GM12878 (cell line): Measurements from ENCODE around the gene RANGAP1. TPM values are rescaled to one million over a fixed set of nuclear protein-coding genes. Genes with fewer than 3 reads are reported as not detected.
A peak's percentile ranks its signal among the peaks of the same experiment; 100 is the strongest.

ENCODE experiments used
- BCL11A ChIP-seq: IDR thresholded peaks from 2 replicates; pipeline ENCODE4 v1.6.1; 2011; ENCODE audit warnings: low read depth, low read length
- CBFB ChIP-seq: IDR thresholded peaks from 2 replicates; pipeline ENCODE4 v1.6.1; 2016; ENCODE audit warnings: antibody characterized with exemption, low read depth
- CHD1 ChIP-seq: IDR thresholded peaks from 2 replicates; pipeline ENCODE4 v1.6.1; 2012; ENCODE audit warnings: low read depth, low read length, improper control_type of control experiment
- CREB1 ChIP-seq: IDR thresholded peaks from 2 replicates; pipeline ENCODE4 v1.6.1; 2012; ENCODE audit warnings: low read depth, mild to moderate bottlenecking, inconsistent platforms
- DPF2 ChIP-seq: fragments of 450-650 bp; IDR thresholded peaks from 2 replicates; pipeline ENCODE4 v1.6.1; 2017; ENCODE audit warnings: mild to moderate bottlenecking
- FOS ChIP-seq: IDR thresholded peaks from 3 replicates; pipeline ENCODE4 v1.6.1; 2011; ENCODE audit warnings: borderline replicate concordance; ENCODE audit not compliant: insufficient read length; ENCODE audit errors: extremely low read depth
- HDAC2 ChIP-seq: fragments of 200-600 bp; sonication (generic); IDR thresholded peaks from 2 replicates; pipeline ENCODE4 v1.6.1; 2017
- IRF4 ChIP-seq: IDR thresholded peaks from 2 replicates; pipeline ENCODE4 v1.6.1; 2011; ENCODE audit warnings: low read depth, low read length
- JUNB ChIP-seq: IDR thresholded peaks from 2 replicates; pipeline ENCODE4 v1.6.1; 2016; ENCODE audit warnings: antibody characterized with exemption, mild to moderate bottlenecking
- LARP7 ChIP-seq: fragments of 450-650 bp; IDR thresholded peaks from 2 replicates; pipeline ENCODE4 v1.6.1; 2017; ENCODE audit warnings: mild to moderate bottlenecking
- MXI1 ChIP-seq: fragments of 150-350 bp; IDR thresholded peaks from 2 replicates; pipeline ENCODE4 v1.6.1; 2011; ENCODE audit warnings: low read depth, mild to moderate bottlenecking, inconsistent platforms, low read length, improper control_type of control experiment
- PAX5 ChIP-seq: IDR thresholded peaks from 2 replicates; pipeline ENCODE4 v1.6.1; 2011; ENCODE audit warnings: low read depth, low read length, borderline replicate concordance
- PML ChIP-seq: IDR thresholded peaks from 2 replicates; pipeline ENCODE4 v1.6.1; 2012; ENCODE audit warnings: low read length, inconsistent platforms
- RUNX3 ChIP-seq: IDR thresholded peaks from 2 replicates; pipeline ENCODE4 v1.6.1; 2012; ENCODE audit warnings: low read length, inconsistent platforms
- SMARCA5 ChIP-seq: fragments of 450-650 bp; IDR thresholded peaks from 2 replicates; pipeline ENCODE4 v1.6.1; 2017; ENCODE audit warnings: mild to moderate bottlenecking
- STAT3 ChIP-seq: IDR thresholded peaks from 2 replicates; pipeline ENCODE4 v1.6.1; 2011; ENCODE audit warnings: low read depth, low read length, improper control_type of control experiment
- TCF7 ChIP-seq: IDR thresholded peaks from 2 replicates; pipeline ENCODE4 v1.6.1; 2014; ENCODE audit warnings: antibody characterized with exemption, borderline replicate concordance
- ZNF274 ChIP-seq: IDR thresholded peaks from one replicate; pipeline ENCODE4 v1.8.0; 2011; ENCODE audit not compliant: insufficient read length, insufficient read depth
- ZNF384 ChIP-seq: IDR thresholded peaks from 2 replicates; pipeline ENCODE4 v1.6.1; 2012; ENCODE audit warnings: low read depth, mild to moderate bottlenecking, low read length, improper control_type of control experiment, borderline replicate concordance
- polyA plus RNA-seq, 11 experiments: library from polyadenylated mRNA; depleted of rRNA in 4 of 11; unstranded in 6 of 11; stranded (reverse) in 5 of 11; fragments of >200 nt; fragmentation: Nextera tagmentation in 4 of 11; fragmentation: Illumina TruSeq in 1 of 11; extraction: Ambion mirVana in 4 of 11; extraction: Trizol in 1 of 11; gene quantifications; 1 replicate in 1 of 11; 2 replicates in 10 of 11; pipeline versions ENCODE4 v1.2.1 to v1.2.3, GENCODE V29; 2011 to 2016; ENCODE audit warnings: inconsistent platforms in 2 of 11, missing spikeins in 2 of 11, low read depth in 1 of 11
- total RNA-seq, 4 experiments: library from RNA; depleted of rRNA in 3 of 4; stranded (reverse); fragments of >200 nt in 3 of 4; fragmentation: Illumina TruSeq in 1 of 4; extraction: Trizol in 1 of 4; gene quantifications; 2 replicates each; pipeline versions ENCODE4 v1.2.1 to v1.2.3, GENCODE V29; 2013 to 2021
- TF ChIP-seq, protein P1 (sequence below): IDR thresholded peaks from 2 replicates; pipeline ENCODE4 v1.6.1; 2012; ENCODE audit warnings: low read depth, low read length, improper control_type of control experiment
- TF ChIP-seq, protein P2 (sequence below): fragments of 450-650 bp; IDR thresholded peaks from 2 replicates; pipeline ENCODE4 v1.6.1; 2016; ENCODE audit warnings: mild to moderate bottlenecking
- TF ChIP-seq, protein P3 (sequence below): fragments of 450-650 bp; IDR thresholded peaks from 2 replicates; pipeline ENCODE4 v1.6.1; 2017; ENCODE audit warnings: mild to moderate bottlenecking, moderate library complexity
- TF ChIP-seq, protein P4 (sequence below): IDR thresholded peaks from 2 replicates; pipeline ENCODE4 v1.6.1; 2011; ENCODE audit warnings: mild to moderate bottlenecking, low read depth, low read length, moderate library complexity; ENCODE audit not compliant: insufficient replicate concordance
- TF ChIP-seq, protein P5 (sequence below): fragments of 450-650 bp; IDR thresholded peaks from 2 replicates; pipeline ENCODE4 v1.6.1; 2016; ENCODE audit warnings: mild to moderate bottlenecking

RANGAP1 gene
- total and polyA plus RNA-seq, 10 of the 15 experiments (the other 5 are each of a cell fraction or from before 2014, with no cell fraction given) = 2.5 to 109 (median 60.2) TPM

DNA sequence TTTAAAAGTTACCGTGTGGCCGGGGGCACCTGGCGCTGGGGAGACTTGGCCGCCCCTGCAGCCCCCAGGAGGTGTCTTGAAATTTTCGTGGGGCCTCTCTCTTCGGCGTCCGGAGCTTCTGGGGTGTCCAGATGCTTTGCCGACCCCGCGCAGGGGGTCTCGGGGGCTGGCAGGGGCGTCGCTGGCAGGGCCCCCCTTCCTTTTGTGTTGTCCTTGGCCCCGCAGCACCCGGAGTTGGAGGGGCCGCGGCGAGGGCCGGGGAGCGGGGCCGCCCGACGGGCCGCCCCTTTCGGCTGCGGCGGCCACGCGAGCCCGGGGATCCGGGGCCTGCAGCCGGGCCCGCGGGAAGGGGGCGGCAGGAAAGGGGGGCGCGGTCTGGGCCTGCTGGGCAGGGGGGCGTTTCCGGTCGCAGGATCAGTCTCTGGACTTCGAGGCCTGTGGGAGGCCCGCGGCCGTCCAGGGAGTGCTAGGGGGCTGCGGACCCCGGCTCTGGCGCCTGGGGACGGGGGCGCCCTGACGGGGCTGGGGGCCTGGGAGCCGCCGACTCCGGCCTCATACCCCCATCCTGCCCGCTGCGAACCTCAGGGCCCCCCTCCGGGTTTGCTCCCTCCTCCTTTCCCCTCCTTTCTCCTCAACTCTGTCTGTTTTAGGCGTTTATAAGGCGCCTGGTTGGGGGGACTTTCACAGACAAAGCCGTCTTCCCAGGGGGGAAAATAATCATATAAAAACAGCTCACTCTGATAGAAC, 16.2 kb upstream of the RANGAP1 start (continued):
- TF ChIP-seq, protein P1, sequence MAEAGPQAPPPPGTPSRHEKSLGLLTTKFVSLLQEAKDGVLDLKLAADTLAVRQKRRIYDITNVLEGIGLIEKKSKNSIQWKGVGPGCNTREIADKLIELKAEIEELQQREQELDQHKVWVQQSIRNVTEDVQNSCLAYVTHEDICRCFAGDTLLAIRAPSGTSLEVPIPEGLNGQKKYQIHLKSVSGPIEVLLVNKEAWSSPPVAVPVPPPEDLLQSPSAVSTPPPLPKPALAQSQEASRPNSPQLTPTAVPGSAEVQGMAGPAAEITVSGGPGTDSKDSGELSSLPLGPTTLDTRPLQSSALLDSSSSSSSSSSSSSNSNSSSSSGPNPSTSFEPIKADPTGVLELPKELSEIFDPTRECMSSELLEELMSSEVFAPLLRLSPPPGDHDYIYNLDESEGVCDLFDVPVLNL = no peak
- no peak for TF ChIP-seq RUNX3
- TF ChIP-seq CBFB = no peak
- TF ChIP-seq, protein P2, sequence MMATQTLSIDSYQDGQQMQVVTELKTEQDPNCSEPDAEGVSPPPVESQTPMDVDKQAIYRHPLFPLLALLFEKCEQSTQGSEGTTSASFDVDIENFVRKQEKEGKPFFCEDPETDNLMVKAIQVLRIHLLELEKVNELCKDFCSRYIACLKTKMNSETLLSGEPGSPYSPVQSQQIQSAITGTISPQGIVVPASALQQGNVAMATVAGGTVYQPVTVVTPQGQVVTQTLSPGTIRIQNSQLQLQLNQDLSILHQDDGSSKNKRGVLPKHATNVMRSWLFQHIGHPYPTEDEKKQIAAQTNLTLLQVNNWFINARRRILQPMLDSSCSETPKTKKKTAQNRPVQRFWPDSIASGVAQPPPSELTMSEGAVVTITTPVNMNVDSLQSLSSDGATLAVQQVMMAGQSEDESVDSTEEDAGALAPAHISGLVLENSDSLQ = no peak
- TF ChIP-seq PML = no peak; the same call in 1 of the 2 replicates
- no peak for TF ChIP-seq ZNF274
- TF ChIP-seq TCF7 = no peak
- TF ChIP-seq STAT3 = no peak
- TF ChIP-seq CHD1 = peak; percentile 81; the same call in 1 of the 2 replicates
- TF ChIP-seq CREB1 = no peak
- peak; percentile 65; the same call in 1 of the 2 replicates for TF ChIP-seq LARP7
- no peak for TF ChIP-seq FOS
- TF ChIP-seq DPF2 = no peak; the same call in 1 of the 2 replicates
- no peak for TF ChIP-seq ZNF384
- TF ChIP-seq BCL11A = no peak
- peak; percentile 60; the same call in 1 of the 2 replicates for TF ChIP-seq SMARCA5
- TF ChIP-seq PAX5 = no peak
- no peak for TF ChIP-seq JUNB
- no peak for TF ChIP-seq MXI1
- TF ChIP-seq HDAC2 = no peak
- no peak for TF ChIP-seq IRF4
- TF ChIP-seq, protein P3, sequence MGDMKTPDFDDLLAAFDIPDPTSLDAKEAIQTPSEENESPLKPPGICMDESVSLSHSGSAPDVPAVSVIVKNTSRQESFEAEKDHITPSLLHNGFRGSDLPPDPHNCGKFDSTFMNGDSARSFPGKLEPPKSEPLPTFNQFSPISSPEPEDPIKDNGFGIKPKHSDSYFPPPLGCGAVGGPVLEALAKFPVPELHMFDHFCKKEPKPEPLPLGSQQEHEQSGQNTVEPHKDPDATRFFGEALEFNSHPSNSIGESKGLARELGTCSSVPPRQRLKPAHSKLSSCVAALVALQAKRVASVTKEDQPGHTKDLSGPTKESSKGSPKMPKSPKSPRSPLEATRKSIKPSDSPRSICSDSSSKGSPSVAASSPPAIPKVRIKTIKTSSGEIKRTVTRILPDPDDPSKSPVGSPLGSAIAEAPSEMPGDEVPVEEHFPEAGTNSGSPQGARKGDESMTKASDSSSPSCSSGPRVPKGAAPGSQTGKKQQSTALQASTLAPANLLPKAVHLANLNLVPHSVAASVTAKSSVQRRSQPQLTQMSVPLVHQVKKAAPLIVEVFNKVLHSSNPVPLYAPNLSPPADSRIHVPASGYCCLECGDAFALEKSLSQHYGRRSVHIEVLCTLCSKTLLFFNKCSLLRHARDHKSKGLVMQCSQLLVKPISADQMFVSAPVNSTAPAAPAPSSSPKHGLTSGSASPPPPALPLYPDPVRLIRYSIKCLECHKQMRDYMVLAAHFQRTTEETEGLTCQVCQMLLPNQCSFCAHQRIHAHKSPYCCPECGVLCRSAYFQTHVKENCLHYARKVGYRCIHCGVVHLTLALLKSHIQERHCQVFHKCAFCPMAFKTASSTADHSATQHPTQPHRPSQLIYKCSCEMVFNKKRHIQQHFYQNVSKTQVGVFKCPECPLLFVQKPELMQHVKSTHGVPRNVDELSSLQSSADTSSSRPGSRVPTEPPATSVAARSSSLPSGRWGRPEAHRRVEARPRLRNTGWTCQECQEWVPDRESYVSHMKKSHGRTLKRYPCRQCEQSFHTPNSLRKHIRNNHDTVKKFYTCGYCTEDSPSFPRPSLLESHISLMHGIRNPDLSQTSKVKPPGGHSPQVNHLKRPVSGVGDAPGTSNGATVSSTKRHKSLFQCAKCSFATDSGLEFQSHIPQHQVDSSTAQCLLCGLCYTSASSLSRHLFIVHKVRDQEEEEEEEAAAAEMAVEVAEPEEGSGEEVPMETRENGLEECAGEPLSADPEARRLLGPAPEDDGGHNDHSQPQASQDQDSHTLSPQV = no peak
- TF ChIP-seq, protein P4, sequence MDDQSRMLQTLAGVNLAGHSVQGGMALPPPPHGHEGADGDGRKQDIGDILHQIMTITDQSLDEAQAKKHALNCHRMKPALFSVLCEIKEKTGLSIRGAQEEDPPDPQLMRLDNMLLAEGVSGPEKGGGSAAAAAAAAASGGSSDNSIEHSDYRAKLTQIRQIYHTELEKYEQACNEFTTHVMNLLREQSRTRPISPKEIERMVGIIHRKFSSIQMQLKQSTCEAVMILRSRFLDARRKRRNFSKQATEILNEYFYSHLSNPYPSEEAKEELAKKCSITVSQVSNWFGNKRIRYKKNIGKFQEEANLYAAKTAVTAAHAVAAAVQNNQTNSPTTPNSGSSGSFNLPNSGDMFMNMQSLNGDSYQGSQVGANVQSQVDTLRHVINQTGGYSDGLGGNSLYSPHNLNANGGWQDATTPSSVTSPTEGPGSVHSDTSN = no peak
- TF ChIP-seq, protein P5, sequence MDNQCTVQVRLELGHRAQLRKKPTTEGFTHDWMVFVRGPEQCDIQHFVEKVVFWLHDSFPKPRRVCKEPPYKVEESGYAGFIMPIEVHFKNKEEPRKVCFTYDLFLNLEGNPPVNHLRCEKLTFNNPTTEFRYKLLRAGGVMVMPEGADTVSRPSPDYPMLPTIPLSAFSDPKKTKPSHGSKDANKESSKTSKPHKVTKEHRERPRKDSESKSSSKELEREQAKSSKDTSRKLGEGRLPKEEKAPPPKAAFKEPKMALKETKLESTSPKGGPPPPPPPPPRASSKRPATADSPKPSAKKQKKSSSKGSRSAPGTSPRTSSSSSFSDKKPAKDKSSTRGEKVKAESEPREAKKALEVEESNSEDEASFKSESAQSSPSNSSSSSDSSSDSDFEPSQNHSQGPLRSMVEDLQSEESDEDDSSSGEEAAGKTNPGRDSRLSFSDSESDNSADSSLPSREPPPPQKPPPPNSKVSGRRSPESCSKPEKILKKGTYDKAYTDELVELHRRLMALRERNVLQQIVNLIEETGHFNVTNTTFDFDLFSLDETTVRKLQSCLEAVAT = no peak
